Memory B cell (primary cell): ENCODE results near the gene LTF.
"Not testable (repeated sequence)": the region's sequence is repeated elsewhere in the genome, so short reads cannot be mapped to it uniquely, and the experiment has no call there.

Experiments used
- ATAC-seq: fragments of 150-1000 bp; cut with Tn5 transposase; 2 replicates; pipeline ENCODE4 v1.10.0; 2021; ENCODE audit warnings: low read depth, mild to moderate bottlenecking, moderate library complexity
- DNase-seq, 2 donors: peaks; one replicate each; pipeline ENCODE4 v3.0.0; 2022; ENCODE audit warnings: low spot score in 2 of 2
- H3K27ac Mint-ChIP-seq: one replicate; pipeline ENCODE4 v1.8.0; 2022; ENCODE audit warnings: mild to moderate bottlenecking, moderate library complexity, mixed read lengths
- H3K27me3 Mint-ChIP-seq: one replicate; pipeline ENCODE4 v1.8.0; 2022; ENCODE audit warnings: mixed read lengths
- H3K36me3 Mint-ChIP-seq: one replicate; pipeline ENCODE4 v1.8.0; 2022; ENCODE audit warnings: mild to moderate bottlenecking, mixed read lengths
- H3K4me1 Mint-ChIP-seq: one replicate; pipeline ENCODE4 v1.8.0; 2022; ENCODE audit warnings: mixed read lengths
- H3K4me3 Mint-ChIP-seq: one replicate; pipeline ENCODE4 v1.8.0; 2022; ENCODE audit warnings: mild to moderate bottlenecking, moderate library complexity, mixed read lengths
- H3K9me3 Mint-ChIP-seq: one replicate; pipeline ENCODE4 v1.8.0; 2022; ENCODE audit warnings: mixed read lengths

Gene LTF

GRCh38 chr3:46453526-46454208 lies 11.0 kb downstream of the LTF start:
- ATAC-seq (peak; percentile 19), DNase-seq (no peak)
- Mint-ChIP-seq H3K9me3 (no peaks in the 10 kb centered on the region), H3K4me3 (no peak overlapping the region), H3K36me3 (no peaks in the 10 kb centered on the region), H3K27ac (no peak overlapping the region), H3K4me1 (peaks cover 8% of the 10 kb centered on the region), H3K27me3 (peaks cover 6% of the 10 kb centered on the region)

DNA sequence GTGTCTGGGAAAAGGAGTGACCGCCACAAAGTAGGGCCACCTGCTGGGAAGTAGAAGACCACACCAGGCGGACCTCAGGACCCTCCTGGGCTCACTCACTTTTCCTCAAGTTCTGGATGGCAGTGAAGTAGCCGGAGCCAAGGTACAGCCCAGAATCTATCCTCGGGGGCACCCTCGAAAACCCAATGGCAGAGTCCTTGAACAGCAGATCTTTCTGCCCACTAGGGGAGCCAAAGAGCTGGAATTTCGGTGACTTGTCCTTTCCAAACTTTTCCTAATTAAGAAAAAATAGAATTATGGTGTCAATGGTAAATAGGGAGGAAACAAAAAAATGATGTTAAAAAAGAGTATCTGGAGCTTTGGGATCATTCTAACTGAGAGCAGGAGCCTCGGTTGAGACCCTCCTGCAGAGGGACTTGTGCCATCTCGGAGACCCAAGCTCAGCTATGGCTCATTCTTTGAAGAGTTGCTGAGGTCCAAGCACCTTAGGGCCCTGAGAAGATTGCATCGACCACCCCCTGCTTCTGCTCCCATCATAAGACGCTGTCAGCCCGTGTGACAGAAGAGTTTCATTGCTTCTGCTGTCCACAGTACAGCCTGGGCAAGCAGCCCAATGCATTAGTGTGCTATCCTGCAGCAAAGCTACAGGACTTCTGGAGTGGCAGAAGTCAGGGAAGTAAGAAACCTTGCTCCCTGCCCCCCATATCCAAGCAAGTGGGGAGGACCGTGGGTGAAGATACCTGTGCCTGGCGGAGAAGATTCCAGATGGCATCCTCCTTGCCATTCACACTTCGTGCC lies 14.8 kb downstream of the LTF start:
- DNase-seq (no peak), ATAC-seq (no peak)
- Mint-ChIP-seq H3K27ac (no peak overlapping the region), H3K27me3 (peaks cover 7% of the 10 kb centered on the region), H3K9me3 (no peaks in the 10 kb centered on the region), H3K36me3 (no peaks in the 10 kb centered on the region), H3K4me1 (peaks cover 12% of the 10 kb centered on the region), H3K4me3 (no peak overlapping the region)

DNA sequence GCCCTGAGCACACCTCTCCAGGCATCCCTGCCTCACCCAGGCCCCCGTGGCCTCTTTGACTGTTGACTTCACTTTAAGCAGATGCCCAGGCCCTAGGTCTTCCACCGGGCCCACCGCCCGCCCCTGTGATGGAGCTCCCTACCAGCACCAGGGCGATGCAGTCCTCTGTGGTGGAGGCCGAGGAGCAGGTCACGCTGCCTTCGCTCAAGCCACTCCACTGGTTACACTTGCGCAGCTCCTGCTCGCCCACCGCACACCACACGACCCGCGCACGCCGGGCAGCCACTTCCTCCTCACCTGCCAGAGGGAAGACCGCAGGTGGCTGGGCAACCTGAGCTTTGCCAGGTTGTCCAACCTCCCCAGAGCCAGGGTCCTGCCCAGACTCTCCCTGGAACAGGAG lies 16.0 kb downstream of the LTF start:
- H3K9me3 Mint-ChIP-seq: no peaks in the 10 kb centered on the region
- no peak overlapping the region for H3K27ac Mint-ChIP-seq

GRCh38 chr3:46447228-46447985 lies 17.3 kb downstream of the LTF start:
- H3K4me1 Mint-ChIP-seq: peaks cover 5% of the 10 kb centered on the region
- H3K27ac Mint-ChIP-seq: no peak overlapping the region
- H3K36me3 Mint-ChIP-seq: no peaks in the 10 kb centered on the region
- H3K27me3 Mint-ChIP-seq: peaks cover 1% of the 10 kb centered on the region
- no peaks in the 10 kb centered on the region for H3K9me3 Mint-ChIP-seq
- ATAC-seq (no peak), DNase-seq (no peak)
- no peak overlapping the region for H3K4me3 Mint-ChIP-seq

More for the DNA sequence above, 16.0 kb downstream of the LTF start:
- Mint-ChIP-seq H3K36me3 (no peaks in the 10 kb centered on the region), H3K27me3 (peaks cover 5% of the 10 kb centered on the region), H3K4me1 (peaks cover 10% of the 10 kb centered on the region), H3K4me3 (no peak overlapping the region)
- ATAC-seq (no peak), DNase-seq (no peak)

DNA sequence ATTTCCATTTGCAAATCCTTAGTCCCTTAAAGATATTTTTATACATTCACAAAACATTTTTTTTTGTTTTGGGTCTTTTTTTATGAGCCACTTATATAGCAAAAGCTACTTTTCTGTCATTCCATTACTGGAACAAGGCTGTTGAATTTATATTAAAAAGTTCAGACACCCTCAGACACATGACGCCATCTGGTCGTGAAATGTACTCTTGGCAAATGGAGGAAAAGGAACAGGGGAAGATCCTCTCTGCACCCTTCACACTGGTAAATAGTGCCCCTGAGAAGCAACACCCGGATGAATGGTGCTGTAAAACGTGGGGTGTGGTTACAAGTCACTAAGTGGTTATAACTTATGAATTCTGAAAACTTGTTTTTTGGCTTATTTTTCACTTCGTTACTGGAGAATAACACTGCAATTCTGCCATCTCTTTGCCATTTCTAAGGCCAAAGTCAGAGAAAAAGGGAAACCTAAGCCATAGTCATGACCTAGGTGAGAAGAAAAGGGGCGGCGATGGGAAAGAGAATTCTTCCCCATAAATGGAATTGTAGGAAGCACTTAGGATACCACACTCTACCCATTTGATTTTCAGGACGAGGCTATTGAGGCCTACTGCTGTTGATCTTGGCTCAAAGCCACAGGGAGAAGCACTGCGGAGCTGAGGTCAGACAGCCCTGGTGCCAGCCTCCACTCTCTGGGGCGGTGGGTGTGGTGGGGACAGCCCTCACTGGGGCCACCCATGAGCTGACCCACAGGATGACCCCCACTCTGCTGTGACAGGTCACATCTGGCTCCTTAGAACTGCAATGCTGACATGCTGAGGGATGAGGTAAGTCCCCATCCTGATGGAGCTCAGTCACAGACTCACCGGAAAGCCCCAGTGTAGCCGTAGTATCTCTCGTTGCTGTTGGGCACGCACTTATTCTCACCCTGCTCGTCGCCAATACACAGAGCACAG lies 21.9 kb downstream of the LTF start:
- Mint-ChIP-seq H3K9me3 (no peaks in the 10 kb centered on the region), H3K36me3 (no peaks in the 10 kb centered on the region), H3K27me3 (peaks cover 1% of the 10 kb centered on the region), H3K27ac (no peak overlapping the region), H3K4me1 (peaks cover 26% of the 10 kb centered on the region), H3K4me3 (no peak overlapping the region)
- ATAC-seq: peak; percentile 32
- peak in 1 of 2 donors; percentile 39 for DNase-seq

GRCh38 chr3:46440531-46441294 lies 24.0 kb downstream of the LTF start:
- Mint-ChIP-seq H3K27ac (peak overlapping the region; percentile 8), H3K4me3 (peak overlapping the region; percentile 21), H3K4me1 (peaks cover 22% of the 10 kb centered on the region), H3K36me3 (no peaks in the 10 kb centered on the region), H3K9me3 (no peaks in the 10 kb centered on the region), H3K27me3 (no peaks in the 10 kb centered on the region)
- DNase-seq (no peak), ATAC-seq (peak; percentile 92)

DNA sequence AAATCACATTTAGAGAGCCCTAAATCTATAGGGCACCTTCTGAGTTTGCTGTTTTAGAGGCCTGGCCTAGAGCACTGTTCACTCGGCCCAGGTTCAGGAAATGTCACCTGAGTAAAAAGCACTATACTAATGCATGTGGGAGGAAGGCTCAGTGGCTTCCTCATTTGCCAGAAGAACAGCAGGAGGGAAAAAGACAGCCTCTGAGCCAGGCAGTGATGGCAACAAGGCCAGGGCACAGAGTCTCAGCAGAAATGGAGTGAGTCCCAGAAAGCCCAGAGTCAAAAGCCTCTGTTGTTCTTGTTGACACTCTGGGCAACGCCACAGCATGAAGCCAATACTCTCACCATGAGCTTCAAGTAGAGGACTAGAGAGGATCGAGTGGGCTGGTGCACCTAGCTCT lies 25.9 kb downstream of the LTF start:
- Mint-ChIP-seq H3K9me3 (no peaks in the 10 kb centered on the region), H3K4me3 (no peak overlapping the region), H3K27me3 (no peaks in the 10 kb centered on the region), H3K27ac (no peak overlapping the region), H3K4me1 (peaks cover 22% of the 10 kb centered on the region), H3K36me3 (no peaks in the 10 kb centered on the region)
- DNase-seq (no peak), ATAC-seq (no peak)

- Mint-ChIP-seq H3K4me1 (peaks cover 7% of the 10 kb centered on the region), H3K36me3 (peaks cover 7% of the 10 kb centered on the region), H3K27me3 (no peaks in the 10 kb centered on the region), H3K4me3 (no peak overlapping the region), H3K9me3 (peaks cover 10% of the 10 kb centered on the region), H3K27ac (no peak overlapping the region)
- DNase-seq (no peak), ATAC-seq (no peak)
These were observed 29.5 kb downstream of the LTF start for GRCh38 chr3:46435081-46435726.

DNA sequence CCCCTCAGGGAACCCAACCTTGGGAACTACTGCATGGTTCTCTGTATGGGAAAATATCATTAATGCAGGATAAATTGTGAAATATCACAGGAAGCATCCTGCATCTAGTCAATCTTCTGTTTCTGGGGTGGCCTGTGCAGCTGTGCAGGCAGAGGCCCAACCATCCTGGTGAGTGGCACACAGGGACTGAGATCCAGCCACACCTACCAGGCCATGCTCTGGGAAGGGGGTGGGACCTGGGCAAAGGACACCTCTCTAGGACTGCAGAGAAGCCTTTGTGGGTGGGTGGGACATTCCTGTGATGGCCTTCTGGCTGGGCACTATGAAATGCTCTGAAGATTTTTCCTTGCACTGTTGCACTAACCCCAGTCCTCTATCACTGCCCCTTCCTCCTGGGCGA lies 30.9 kb downstream of the LTF start:
- DNase-seq (no peak), ATAC-seq (no peak)
- Mint-ChIP-seq H3K27ac (no peak overlapping the region), H3K4me3 (no peak overlapping the region), H3K4me1 (peaks cover 2% of the 10 kb centered on the region), H3K9me3 (peaks cover 12% of the 10 kb centered on the region), H3K36me3 (peaks cover 7% of the 10 kb centered on the region), H3K27me3 (no peaks in the 10 kb centered on the region)

GRCh38 chr3:46433118-46433517 lies 31.6 kb downstream of the LTF start:
- peaks cover 12% of the 10 kb centered on the region for H3K9me3 Mint-ChIP-seq
- not testable (repeated sequence) for H3K4me3 Mint-ChIP-seq, H3K4me1 Mint-ChIP-seq, DNase-seq, H3K27ac Mint-ChIP-seq, H3K27me3 Mint-ChIP-seq, ATAC-seq, H3K36me3 Mint-ChIP-seq

- ATAC-seq, DNase-seq, H3K36me3 Mint-ChIP-seq, H3K4me3 Mint-ChIP-seq, H3K27ac Mint-ChIP-seq, H3K27me3 Mint-ChIP-seq, H3K4me1 Mint-ChIP-seq: not testable (repeated sequence)
- peaks cover 12% of the 10 kb centered on the region for H3K9me3 Mint-ChIP-seq
These were observed 32.8 kb downstream of the LTF start for GRCh38 chr3:46431905-46432304.

DNA sequence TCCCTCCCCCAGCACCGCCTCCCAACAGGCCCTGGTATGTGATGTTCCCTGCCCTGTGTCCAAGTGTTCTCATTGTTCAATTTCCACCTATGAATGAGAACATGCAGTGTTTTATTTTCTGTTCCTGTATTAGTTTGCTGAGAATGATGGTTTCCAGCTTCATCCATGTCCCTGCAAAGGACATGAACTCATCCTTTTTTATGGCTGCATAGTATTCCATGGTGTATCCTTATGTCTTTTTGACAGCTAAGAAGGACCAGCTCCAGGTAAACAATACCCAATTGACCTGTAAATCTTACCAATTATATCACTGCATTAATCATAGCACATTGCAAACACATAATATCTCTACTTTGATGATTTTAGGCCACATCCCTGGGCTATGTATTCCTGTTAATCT lies 33.8 kb downstream of the LTF start:
- not testable (repeated sequence) for H3K4me3 Mint-ChIP-seq, ATAC-seq, H3K4me1 Mint-ChIP-seq, H3K27ac Mint-ChIP-seq, H3K36me3 Mint-ChIP-seq, DNase-seq, H3K27me3 Mint-ChIP-seq
- H3K9me3 Mint-ChIP-seq: peaks cover 12% of the 10 kb centered on the region
